Heart right ventricle (tissue), 16 donors: ENCODE measurements around the gene CRTC3. TPM values are rescaled to one million over a fixed set of nuclear protein-coding genes. Genes with fewer than 3 reads are reported as not detected.
A peak's percentile ranks its signal among the peaks of the same experiment; 100 is the strongest.

Source experiments
- ATAC-seq, 8 donors: fragments of 200-7000 bp; cut with Tn5 transposase; one replicate each; pipeline ENCODE4 v1.9.1; 2020; ENCODE audit warnings: mild to moderate bottlenecking in 8 of 8, moderate library complexity in 8 of 8, moderate number of reproducible peaks in 1 of 8
- DNase-seq, 2 donors: peaks; one replicate each; pipeline ENCODE4 v3.0.0-alpha.2; 2020
- H3K27ac ChIP-seq, 10 donors: fragments of 200-600 bp; sonication (generic) in 2 of 10; one replicate each; pipeline versions ENCODE4 v1.5.0 to v1.8.0; 2020 to 2022; ENCODE audit warnings: mild to moderate bottlenecking in 3 of 10
- H3K27me3 ChIP-seq, 7 donors: fragments of 200-600 bp; one replicate each; pipeline ENCODE4 v1.8.0; 2021 to 2022; ENCODE audit warnings: mild to moderate bottlenecking in 2 of 7
- H3K36me3 ChIP-seq, 9 donors: fragments of 200-600 bp; sonication (generic) in 1 of 9; one replicate each; pipeline versions ENCODE4 v1.5.0 to v1.8.0; 2020 to 2022; ENCODE audit warnings: mild to moderate bottlenecking in 2 of 9
- H3K4me1 ChIP-seq, 9 donors: fragments of 200-600 bp; sonication (generic) in 1 of 9; one replicate each; pipeline versions ENCODE4 v1.5.0 to v1.8.0; 2020 to 2022; ENCODE audit warnings: mild to moderate bottlenecking in 4 of 9
- H3K4me3 ChIP-seq, 10 donors: fragments of 200-600 bp; sonication (generic) in 2 of 10; one replicate each; pipeline versions ENCODE4 v1.5.0 to v1.8.0; 2020 to 2022; ENCODE audit warnings: mild to moderate bottlenecking in 7 of 10, moderate library complexity in 2 of 10
- H3K9me3 ChIP-seq, 11 donors: fragments of 200-600 bp in 10 of 11; sonication (generic) in 2 of 11; one replicate each; pipeline versions ENCODE4 v1.5.0 to v1.8.0; 2013 to 2022; ENCODE audit warnings: mild to moderate bottlenecking in 2 of 11, control low read depth in 1 of 11, moderate library complexity in 1 of 11
- WGBS, 2 donors: extraction: QIAGEN DNeasy Blood & Tissue Kit; methylation state at CpG; one replicate each; pipeline ENCODE4 v1.1.7; 2013; ENCODE audit warnings: inconsistent platforms in 1 of 2; 5-methylcytosine and 5-hydroxymethylcytosine counted together
- intact Hi-C, 10 donors: fragments of 100-400 bp; cut with DNase I; formaldehyde crosslinking; loops; one replicate each; pipeline versions ENCODE4 v1.11.1 to v1.14.2; 2022
- polyA plus RNA-seq, 2 donors: library from polyadenylated mRNA; stranded (reverse); fragments of 200-250 nt; gene quantifications; one replicate each; pipeline ENCODE4 v1.2.3, GENCODE V29; 2013
- total RNA-seq, 10 donors: library from RNA; stranded (reverse); fragmentation: NEBNext Ultra II Directional in 3 of 10; extraction: Animal tissue kit (Norgen Biotek cat#: 25700) in 3 of 10; gene quantifications; one replicate each; pipeline versions ENCODE4 v1.2.1 to v1.2.4, GENCODE V29; 2021 to 2023
- TF ChIP-seq, protein P1 (sequence below), 9 donors: fragments of 200-600 bp; sonication (generic) in 2 of 9; IDR thresholded peaks; one replicate each; pipeline versions ENCODE4 v1.5.0 to v1.8.0; 2021 to 2022; ENCODE audit warnings: antibody characterized with exemption in 9 of 9, mild to moderate bottlenecking in 5 of 9, moderate library complexity in 1 of 9
- donor health status: Arrhythmogenic right ventricular cardiomyopathy.
- donor health status: ischemic (EF 13 %, LVEDD 7.1; RV severe dilation, severe dysfunction).
- donor health status: healthy with polysubstance abuse.
- donor health status: DM: no; HTN: yes; CAD: no.
- donor health status: DM: no; HTN: no; CAD: no.
- donor health status: ischemic (EF 25% LVEDD 6.9; RV normal size, moderate dysfunction).
- donor health status: ischemic (EF 25% LVEDD 5.7; RV mildly dilated, moderate dysfunction).
- donor health status: healthy.
- donor health status: DM: yes; HTN: yes; CAD: no.
- donor health status: Ischemic cardiomyopathy.
- donor health status: ischemic (EF 35%, LVEDD 5.7; RV mildly dilated, moderate dysfunction).
- donor health status: nonischemic (EF 11% LVEDD 7.7; RV severe dilation, severe dysfunction).
- donor health status: DM: yes; HTN: yes; CAD: no.
- donor health status: PGD.
- donor health status: ischemic (EF 29% LVEDD 5.4; RV normal size, mild dysfunction).
- donor health status: nonischemic (EF 23%, LVEDD 6.1; RV moderate dilation, normal function).

CRTC3 gene
- total and polyA plus RNA-seq, 12 donors = 11.5 to 34.9 (median 28.3) TPM

DNA sequence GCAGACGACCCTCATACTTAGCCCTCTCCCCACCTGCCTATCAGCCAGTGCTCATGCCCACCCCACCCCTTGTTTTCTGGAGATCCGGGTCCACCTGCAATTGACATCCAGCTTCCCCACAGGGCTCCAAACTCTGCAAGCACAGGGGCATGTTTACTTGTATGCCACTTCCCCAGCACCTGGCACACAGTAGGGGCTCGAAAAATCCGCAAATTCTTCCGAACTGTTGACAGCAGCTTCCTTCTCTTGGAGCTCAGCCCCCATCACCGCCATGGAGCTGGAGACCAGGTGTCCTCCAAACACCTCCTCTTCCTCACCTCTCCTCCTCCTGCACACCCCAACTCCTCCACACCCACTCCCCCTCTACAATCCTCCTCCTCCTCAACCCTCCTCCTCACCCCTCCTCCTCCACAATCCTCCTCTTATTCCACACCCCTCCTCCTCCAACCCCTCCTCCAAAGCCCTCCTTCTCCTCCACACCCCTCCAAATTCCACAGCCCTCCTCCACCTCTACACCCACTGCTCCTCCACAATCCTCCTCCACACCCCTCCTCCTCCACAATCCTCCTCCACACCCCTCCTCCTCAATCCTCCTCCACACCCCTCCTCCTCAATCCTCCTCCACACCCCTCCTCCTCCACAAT lies 117.1 kb downstream of the CRTC3 start:
- ATAC-seq (no peak), DNase-seq (no peak)
- Histone ChIP-seq H3K4me1 (peaks cover 0 to 29% (median 20%) of the 10 kb centered on the region in 9 donors), H3K27me3 (no peaks in the 10 kb centered on the region), H3K36me3 (peaks cover 0 to 35% (median 22%) of the 10 kb centered on the region in 9 donors), H3K9me3 (peaks cover 0 to 5% (median 0%) of the 10 kb centered on the region in 11 donors), H3K27ac (no peak overlapping the region), H3K4me3 (no peak overlapping the region)
- 65 to 76% methylated on average over 6 of the region's 6 CpGs for WGBS, 2 donors
- intact Hi-C loops = loop anchor here in 6 of 10 donors (5.0 kb wide), 3 partner anchors 46 to 286 kb away; partner anchors contain the start of genes HDDC3 (in 3 of the 6) and BLM (in 1 of the 6)
- TF ChIP-seq, protein P1, sequence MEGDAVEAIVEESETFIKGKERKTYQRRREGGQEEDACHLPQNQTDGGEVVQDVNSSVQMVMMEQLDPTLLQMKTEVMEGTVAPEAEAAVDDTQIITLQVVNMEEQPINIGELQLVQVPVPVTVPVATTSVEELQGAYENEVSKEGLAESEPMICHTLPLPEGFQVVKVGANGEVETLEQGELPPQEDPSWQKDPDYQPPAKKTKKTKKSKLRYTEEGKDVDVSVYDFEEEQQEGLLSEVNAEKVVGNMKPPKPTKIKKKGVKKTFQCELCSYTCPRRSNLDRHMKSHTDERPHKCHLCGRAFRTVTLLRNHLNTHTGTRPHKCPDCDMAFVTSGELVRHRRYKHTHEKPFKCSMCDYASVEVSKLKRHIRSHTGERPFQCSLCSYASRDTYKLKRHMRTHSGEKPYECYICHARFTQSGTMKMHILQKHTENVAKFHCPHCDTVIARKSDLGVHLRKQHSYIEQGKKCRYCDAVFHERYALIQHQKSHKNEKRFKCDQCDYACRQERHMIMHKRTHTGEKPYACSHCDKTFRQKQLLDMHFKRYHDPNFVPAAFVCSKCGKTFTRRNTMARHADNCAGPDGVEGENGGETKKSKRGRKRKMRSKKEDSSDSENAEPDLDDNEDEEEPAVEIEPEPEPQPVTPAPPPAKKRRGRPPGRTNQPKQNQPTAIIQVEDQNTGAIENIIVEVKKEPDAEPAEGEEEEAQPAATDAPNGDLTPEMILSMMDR (IDR thresholded peaks at IDR 0.05) = no peak

DNA sequence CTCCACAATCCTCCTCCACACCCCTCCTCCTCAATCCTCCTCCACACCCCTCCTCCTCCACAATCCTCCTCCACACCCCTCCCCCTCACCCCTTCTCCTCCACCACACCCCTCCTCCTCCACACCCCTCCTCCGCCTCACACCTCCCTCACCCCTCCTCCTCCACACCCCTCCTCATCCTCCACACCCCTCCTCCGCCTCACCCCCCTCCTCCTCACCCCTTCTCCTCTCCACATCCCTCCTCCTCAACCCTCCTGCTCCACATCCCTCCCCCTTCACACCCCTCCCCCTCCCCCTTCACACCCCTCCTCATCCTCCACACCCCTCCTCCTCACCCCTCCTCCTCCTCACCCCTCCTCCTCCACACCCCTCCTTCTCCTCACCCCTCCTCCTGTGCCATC lies 117.6 kb downstream of the CRTC3 start:
- Histone ChIP-seq H3K4me3 (no peak overlapping the region), H3K36me3 (peaks cover 0 to 30% (median 17%) of the 10 kb centered on the region in 9 donors), H3K9me3 (peaks cover 0 to 5% (median 0%) of the 10 kb centered on the region in 11 donors), H3K27ac (no peak overlapping the region), H3K27me3 (no peaks in the 10 kb centered on the region), H3K4me1 (peaks cover 0 to 29% (median 20%) of the 10 kb centered on the region in 9 donors)
- TF ChIP-seq, protein P1 (IDR thresholded peaks at IDR 0.05) = no peak
- no peak for DNase-seq
- WGBS, 2 donors = 65 to 74% methylated on average over 2 of the region's 2 CpGs
- intact Hi-C loops = loop anchor here in 6 of 10 donors (5.0 kb wide), 3 partner anchors 45 to 285 kb away; partner anchors contain the start of genes HDDC3 (in 3 of the 6) and BLM (in 1 of the 6)
- no peak for ATAC-seq

DNA sequence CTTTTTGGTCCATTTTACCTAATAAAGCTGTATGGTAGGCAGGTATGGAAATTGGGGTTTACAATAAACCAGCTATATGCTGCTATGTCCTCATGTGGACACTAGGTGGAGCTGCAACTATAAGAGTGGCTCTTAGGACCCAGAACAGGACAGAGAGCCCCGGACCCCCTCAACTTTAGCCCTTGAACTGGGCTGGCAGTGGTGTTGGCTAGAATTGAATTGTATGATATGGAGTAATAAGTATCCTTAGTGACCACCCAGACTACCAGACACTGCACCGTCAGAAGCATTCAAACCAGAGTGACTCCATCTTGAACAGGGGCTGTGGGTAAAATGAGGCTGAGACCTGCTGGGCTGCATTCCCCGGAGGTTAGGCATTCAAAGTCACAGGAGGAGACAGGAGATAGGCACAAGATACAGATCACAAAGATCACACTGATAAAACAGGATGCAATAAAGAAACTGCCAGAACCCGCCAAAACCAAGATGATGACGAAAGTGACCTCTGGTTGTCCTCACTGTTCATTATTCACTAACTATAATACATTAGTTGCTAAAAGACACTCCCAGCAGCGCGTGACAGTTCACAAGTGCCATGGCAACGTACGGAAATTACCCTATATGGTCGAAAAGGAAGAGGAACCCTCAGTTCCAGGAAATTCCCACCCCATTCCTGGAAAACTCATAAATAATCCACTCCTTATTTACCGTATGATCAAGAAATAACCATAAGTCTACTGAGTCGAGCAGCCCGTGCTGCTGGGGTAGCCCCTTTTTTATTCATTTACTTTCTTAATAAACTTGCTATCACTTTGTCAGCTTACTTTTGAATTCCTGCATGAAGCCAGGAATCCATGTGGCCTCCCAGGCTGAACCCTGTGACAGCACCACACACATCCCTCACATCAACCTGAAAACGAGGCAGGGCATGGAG lies 118.7 kb downstream of the CRTC3 start:
- 26 to 34% methylated on average over 14 of the region's 14 CpGs for whole genome bisulfite sequencing, 2 donors
- H3K4me1 ChIP-seq = peaks cover 0 to 29% (median 20%) of the 10 kb centered on the region in 9 donors
- DNase-seq (peak; percentile 37 to 82), ATAC-seq (peak; percentile 66 to 91 (median 84))
- intact Hi-C loops = loop anchor here in 8 of 10 donors (1.0 to 5.0 kb wide), 10 partner anchors 44 to 284 kb away; partner anchors contain the start of genes HDDC3 (in 5 of the 8), BLM (in 1 of the 8) and FES (in 1 of the 8)
- H3K27ac ChIP-seq = peak overlapping the region in 9 of 10 donors; percentile 31 to 84 (median 65)
- H3K27me3 ChIP-seq = no peaks in the 10 kb centered on the region
- H3K36me3 ChIP-seq = peaks cover 0 to 19% (median 6%) of the 10 kb centered on the region in 9 donors
- H3K9me3 ChIP-seq = peaks cover 0 to 5% (median 0%) of the 10 kb centered on the region in 11 donors
- TF ChIP-seq, protein P1 (IDR thresholded peaks at IDR 0.05) = peak; percentile 87 to 96 (median 92)
- H3K4me3 ChIP-seq = peak overlapping the region in 3 of 10 donors; percentile 12 to 17 (median 14)
